Spinal cord (tissue), 10 donors: Measurements from ENCODE around the gene ARHGAP21. TPM values are rescaled to one million over a fixed set of nuclear protein-coding genes. Genes with fewer than 3 reads are reported as not detected.

Experiments used
- DNase-seq, 6 donors: peaks; one replicate each; pipeline versions ENCODE4 v3.0.0 to v3.0.0-alpha.2; 2013 to 2015; ENCODE audit warnings: low spot score in 6 of 6, low read depth in 4 of 6
- H3K27ac ChIP-seq: one replicate; pipeline ENCODE4 v1.5.1; 2013; ENCODE audit warnings: low read depth, low read length, control low read depth
- H3K27me3 ChIP-seq: one replicate; pipeline ENCODE4 v1.6.1; 2013; ENCODE audit warnings: low read length; ENCODE audit not compliant: control insufficient read depth, insufficient read depth
- H3K36me3 ChIP-seq: one replicate; pipeline ENCODE4 v1.6.1; 2013; ENCODE audit warnings: low read length; ENCODE audit not compliant: control insufficient read depth, insufficient read depth
- H3K4me1 ChIP-seq: one replicate; pipeline ENCODE4 v1.6.1; 2013; ENCODE audit warnings: low read length; ENCODE audit not compliant: control insufficient read depth, insufficient read depth
- H3K4me3 ChIP-seq: one replicate; pipeline ENCODE4 v1.5.1; 2013; ENCODE audit warnings: low read depth, low read length, control low read depth
- H3K9me3 ChIP-seq: one replicate; pipeline ENCODE4 v1.6.1; 2013; ENCODE audit warnings: low read length; ENCODE audit not compliant: control insufficient read depth, insufficient read depth
- WGBS: methylation state at CpG from one replicate; pipeline ENCODE4 v1.1.5; 2013; ENCODE audit warnings: missing lambda C conversion rate; ENCODE audit not compliant: insufficient coverage; 5-methylcytosine and 5-hydroxymethylcytosine counted together
- polyA plus RNA-seq, 2 donors: library from polyadenylated mRNA; unstranded; fragments of 120-200 nt; gene quantifications; one replicate each; pipeline ENCODE4 v1.2.1, GENCODE V29; 2013; ENCODE audit not compliant: insufficient read length in 2 of 2
- total RNA-seq, 2 donors: library from RNA; depleted of rRNA in 1 of 2; stranded (reverse); fragments of 120-200 nt in 1 of 2; fragments of >200 nt in 1 of 2; gene quantifications; one replicate each; pipeline versions ENCODE4 v1.2.3 to v1.2.4, GENCODE V29; 2013 to 2014
- donor health status: healthy.

ARHGAP21 gene
- total and polyA plus RNA-seq, 4 donors = 134 to 161 (median 147) TPM

- no peak overlapping the region for H3K27ac ChIP-seq
- peaks cover 11% of the 10 kb centered on the region for H3K36me3 ChIP-seq
- H3K9me3 ChIP-seq = no peaks in the 10 kb centered on the region
- DNase-seq = no peak
- H3K4me1 ChIP-seq = no peaks in the 10 kb centered on the region
- WGBS = 92% methylated on average over 2 of the region's 2 CpGs
- no peaks in the 10 kb centered on the region for H3K27me3 ChIP-seq
- H3K4me3 ChIP-seq = no peak overlapping the region
Measured at GRCh38 chr10:24603333-24603732, 120.4 kb downstream of the ARHGAP21 start.

GRCh38 chr10:24597961-24598360, 125.7 kb downstream of the ARHGAP21 start:
- H3K9me3 ChIP-seq = no peaks in the 10 kb centered on the region
- no peaks in the 10 kb centered on the region for H3K4me1 ChIP-seq
- H3K36me3 ChIP-seq = peaks cover 12% of the 10 kb centered on the region
- H3K27me3 ChIP-seq = no peaks in the 10 kb centered on the region
- DNase-seq = peak in 1 of 6 donors; percentile 22
- no CpG with 5 or more reads among the region's 3 CpGs for WGBS
- no peak overlapping the region for H3K4me3 ChIP-seq
- no peak overlapping the region for H3K27ac ChIP-seq

GRCh38 chr10:24597426-24597825, 126.3 kb downstream of the ARHGAP21 start:
- H3K9me3 ChIP-seq = no peaks in the 10 kb centered on the region
- no peak overlapping the region for H3K27ac ChIP-seq
- WGBS = no CpG with 5 or more reads among the region's 7 CpGs
- H3K4me3 ChIP-seq = no peak overlapping the region
- peaks cover 11% of the 10 kb centered on the region for H3K36me3 ChIP-seq
- no peak for DNase-seq
- no peaks in the 10 kb centered on the region for H3K27me3 ChIP-seq
- H3K4me1 ChIP-seq = no peaks in the 10 kb centered on the region

- no CpG with 5 or more reads among the region's 11 CpGs for WGBS
- no peaks in the 10 kb centered on the region for H3K4me1 ChIP-seq
- H3K27me3 ChIP-seq = no peaks in the 10 kb centered on the region
- peaks cover 12% of the 10 kb centered on the region for H3K36me3 ChIP-seq
- H3K4me3 ChIP-seq = no peak overlapping the region
- no peaks in the 10 kb centered on the region for H3K9me3 ChIP-seq
- no peak overlapping the region for H3K27ac ChIP-seq
- no peak for DNase-seq
Measured at GRCh38 chr10:24596217-24596930, 127.3 kb downstream of the ARHGAP21 start.

- Histone ChIP-seq H3K9me3 (no peaks in the 10 kb centered on the region), H3K36me3 (peaks cover 9% of the 10 kb centered on the region), H3K27me3 (no peaks in the 10 kb centered on the region), H3K4me1 (no peaks in the 10 kb centered on the region), H3K4me3 (no peak overlapping the region), H3K27ac (no peak overlapping the region)
- no peak for DNase-seq
Measured at GRCh38 chr10:24590697-24591457, 132.8 kb downstream of the ARHGAP21 start.

- no peak overlapping the region for H3K4me3 ChIP-seq
- H3K9me3 ChIP-seq = no peaks in the 10 kb centered on the region
- DNase-seq = no peak
- WGBS = no CpG with 5 or more reads among the region's 2 CpGs
- H3K36me3 ChIP-seq = peaks cover 15% of the 10 kb centered on the region
- no peak overlapping the region for H3K27ac ChIP-seq
- no peaks in the 10 kb centered on the region for H3K4me1 ChIP-seq
- H3K27me3 ChIP-seq = no peaks in the 10 kb centered on the region
Measured at GRCh38 chr10:24589265-24589664, 134.4 kb downstream of the ARHGAP21 start.

GRCh38 chr10:24579906-24580305, 143.8 kb downstream of the ARHGAP21 start:
- WGBS = 50% methylated on average over 2 of the region's 4 CpGs
- H3K27ac ChIP-seq = no peak overlapping the region
- H3K27me3 ChIP-seq = no peaks in the 10 kb centered on the region
- no peak overlapping the region for H3K4me3 ChIP-seq
- H3K9me3 ChIP-seq = no peaks in the 10 kb centered on the region
- no peaks in the 10 kb centered on the region for H3K4me1 ChIP-seq
- H3K36me3 ChIP-seq = peaks cover 3% of the 10 kb centered on the region
- peak in 4 of 6 donors; percentile 4 to 76 (median 34) for DNase-seq

GRCh38 chr10:24579448-24579847, 144.2 kb downstream of the ARHGAP21 start:
- WGBS = no CpG with 5 or more reads among the region's 1 CpG
- Histone ChIP-seq H3K4me3 (no peak overlapping the region), H3K4me1 (no peaks in the 10 kb centered on the region), H3K27me3 (no peaks in the 10 kb centered on the region), H3K9me3 (no peaks in the 10 kb centered on the region), H3K27ac (no peak overlapping the region), H3K36me3 (peaks cover 3% of the 10 kb centered on the region)
- DNase-seq = no peak

- H3K9me3 ChIP-seq = no peaks in the 10 kb centered on the region
- no peak overlapping the region for H3K4me3 ChIP-seq
- H3K27ac ChIP-seq = no peak overlapping the region
- WGBS = 86% methylated on average over 4 of the region's 10 CpGs
- DNase-seq = no peak
- H3K36me3 ChIP-seq = no peaks in the 10 kb centered on the region
- no peaks in the 10 kb centered on the region for H3K27me3 ChIP-seq
- no peaks in the 10 kb centered on the region for H3K4me1 ChIP-seq
Measured at GRCh38 chr10:24575481-24576002, 148.1 kb downstream of the ARHGAP21 start.
